WI38 (cell line): ENCODE data around the gene PLD3.

Source experiments
- H3K4me3 ChIP-seq: 2 replicates; pipeline ENCODE4 v1.5.1; 2011; ENCODE audit warnings: low read depth, mild to moderate bottlenecking, control low read depth, low read length
- CTCF ChIP-seq: IDR thresholded peaks from 2 replicates; pipeline ENCODE4 v1.5.1; 2012; ENCODE audit warnings: low read depth, mild to moderate bottlenecking, control low read depth, low read length

PLD3 gene

GRCh38 chr19:40374084-40374483 is 25.6 kb downstream of the PLD3 start:
- no peak overlapping the region for H3K4me3 ChIP-seq
- TF ChIP-seq CTCF = no peak

GRCh38 chr19:40376286-40376862 is 27.9 kb downstream of the PLD3 start:
- TF ChIP-seq CTCF = no peak
- no peak overlapping the region for H3K4me3 ChIP-seq

- TF ChIP-seq CTCF = no peak
- H3K4me3 ChIP-seq = no peak overlapping the region
These were observed 29.4 kb downstream of the PLD3 start for GRCh38 chr19:40377876-40378385.

GRCh38 chr19:40378509-40378908 is 30.0 kb downstream of the PLD3 start:
- TF ChIP-seq CTCF = no peak
- no peak overlapping the region for H3K4me3 ChIP-seq

- no peak overlapping the region for H3K4me3 ChIP-seq
- no peak for TF ChIP-seq CTCF
These were observed 31.1 kb downstream of the PLD3 start for GRCh38 chr19:40379446-40380198.

GRCh38 chr19:40380199-40381037 is 31.9 kb downstream of the PLD3 start:
- TF ChIP-seq CTCF = no peak
- no peak overlapping the region for H3K4me3 ChIP-seq
